Skeletal muscle satellite cell (primary cell): ENCODE results near the gene CCDC136. TPM values are rescaled to one million over a fixed set of nuclear protein-coding genes. Genes with fewer than 3 reads are reported as not detected.

Experiments used
- H3K27me3 ChIP-seq: 2 replicates; pipeline ENCODE4 v1.7.0; 2013; ENCODE audit warnings: low read length; ENCODE audit not compliant: control insufficient read depth, insufficient read depth
- H3K36me3 ChIP-seq: 2 replicates; pipeline ENCODE4 v1.7.0; 2013; ENCODE audit warnings: mild to moderate bottlenecking, control low read depth, low read length; ENCODE audit not compliant: insufficient read depth
- H3K4me1 ChIP-seq: 2 replicates; pipeline ENCODE4 v1.7.0; 2013; ENCODE audit warnings: low read length; ENCODE audit not compliant: control insufficient read depth, insufficient read depth
- H3K4me2 ChIP-seq: 2 replicates; pipeline ENCODE4 v1.7.0; 2013; ENCODE audit warnings: mild to moderate bottlenecking, low read length
- H3K4me3 ChIP-seq: 2 replicates; pipeline ENCODE4 v1.7.0; 2013; ENCODE audit warnings: low read length
- H3K9ac ChIP-seq: 2 replicates; pipeline ENCODE4 v1.7.0; 2013; ENCODE audit warnings: mild to moderate bottlenecking, low read depth, low read length, moderate library complexity
- H3K9me3 ChIP-seq: replicated peaks from 2 replicates; pipeline ENCODE4 v1.7.0; 2013; ENCODE audit warnings: mild to moderate bottlenecking, control low read depth, low read length
- total RNA-seq: library from RNA; depleted of rRNA; stranded (reverse); fragments of >200 nt; gene quantifications from 2 replicates; pipeline ENCODE4 v1.2.3, GENCODE V29; 2012; rRNA removed

The CCDC136 gene
- total RNA-seq, result 7.2 and 9.1 TPM in 2 replicates

DNA sequence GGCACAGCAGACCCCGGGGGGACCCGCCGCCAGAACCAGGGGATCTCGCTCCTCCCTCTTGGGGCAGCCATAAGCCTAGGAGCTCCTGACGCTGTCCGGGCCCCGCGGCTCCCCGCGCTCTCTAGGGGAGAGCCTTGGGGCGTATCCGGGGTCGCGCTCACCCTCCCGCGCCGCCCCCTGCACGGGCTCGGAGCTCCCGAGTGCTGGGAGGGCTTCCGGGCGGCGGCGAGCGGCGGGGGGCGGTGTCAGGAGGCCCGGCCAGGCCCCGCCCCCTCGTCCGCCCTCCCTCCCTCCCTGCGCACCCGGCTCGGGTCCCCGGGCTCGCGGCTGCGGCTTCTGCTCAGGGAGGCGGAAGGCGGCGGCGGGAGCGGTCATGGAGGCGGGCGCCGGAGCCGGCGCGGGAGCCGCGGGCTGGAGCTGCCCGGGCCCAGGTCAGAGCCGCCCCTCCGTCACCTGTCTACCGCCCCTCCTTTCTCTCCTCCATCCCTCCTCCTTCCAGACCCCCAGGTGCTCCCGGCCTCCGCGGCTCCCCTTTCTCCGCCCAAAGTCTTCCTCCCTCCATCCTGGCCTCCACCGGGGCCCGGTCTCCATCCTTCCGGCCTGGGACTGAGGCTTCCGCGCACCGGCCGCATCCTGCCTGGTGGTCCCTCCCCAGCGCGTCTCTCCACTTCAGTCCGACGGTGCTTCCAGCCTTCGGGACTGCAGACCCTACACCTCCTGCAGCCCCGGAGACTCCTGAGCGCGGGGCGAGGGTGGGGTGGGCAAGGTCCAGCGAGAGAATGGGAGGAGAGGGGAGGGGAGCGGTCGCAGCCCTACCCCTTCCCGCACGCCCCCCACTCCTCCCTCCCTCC, at the start of gene CCDC136:
Gene CCDC136 (plus strand): TSS at position 848 of the 851 bp plus-strand sequence. CDS start 444 bp downstream, outside the sequence.
- Histone ChIP-seq H3K4me2 (peak within 1 kb of the TSS; percentile 98), H3K36me3 (no peaks in the 10 kb centered on the region), H3K27me3 (peaks cover 30% of the 10 kb centered on the region), H3K9ac (peak within 1 kb of the TSS; percentile 73), H3K4me1 (peaks cover 12% of the 10 kb centered on the region), H3K4me3 (peak within 1 kb of the TSS; percentile 82), H3K9me3 (no peaks in the 10 kb centered on the region)

DNA sequence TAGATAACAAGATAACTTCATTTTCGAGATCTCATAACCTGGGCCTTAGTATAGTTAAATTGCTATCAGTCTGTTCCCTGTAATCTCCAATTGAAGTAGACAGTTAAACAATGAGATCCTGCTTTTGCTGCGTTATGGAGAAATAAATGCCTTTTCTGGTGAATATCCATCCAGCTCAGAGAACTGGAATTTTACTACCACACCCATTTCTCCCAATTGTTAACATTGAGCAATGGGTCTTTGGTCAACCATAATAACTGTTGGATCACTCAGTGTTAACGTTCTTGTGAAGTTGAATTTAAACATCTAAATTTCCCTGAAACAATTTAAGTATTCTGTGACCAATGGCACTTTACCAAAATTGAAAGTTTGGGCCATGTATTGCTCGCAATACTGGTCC, 49.6 kb upstream of the CCDC136 start:
- Histone ChIP-seq H3K36me3 (peaks cover 12% of the 10 kb centered on the region), H3K9ac (peak overlapping the region; percentile 99), H3K4me3 (peak overlapping the region; percentile 98)

DNA sequence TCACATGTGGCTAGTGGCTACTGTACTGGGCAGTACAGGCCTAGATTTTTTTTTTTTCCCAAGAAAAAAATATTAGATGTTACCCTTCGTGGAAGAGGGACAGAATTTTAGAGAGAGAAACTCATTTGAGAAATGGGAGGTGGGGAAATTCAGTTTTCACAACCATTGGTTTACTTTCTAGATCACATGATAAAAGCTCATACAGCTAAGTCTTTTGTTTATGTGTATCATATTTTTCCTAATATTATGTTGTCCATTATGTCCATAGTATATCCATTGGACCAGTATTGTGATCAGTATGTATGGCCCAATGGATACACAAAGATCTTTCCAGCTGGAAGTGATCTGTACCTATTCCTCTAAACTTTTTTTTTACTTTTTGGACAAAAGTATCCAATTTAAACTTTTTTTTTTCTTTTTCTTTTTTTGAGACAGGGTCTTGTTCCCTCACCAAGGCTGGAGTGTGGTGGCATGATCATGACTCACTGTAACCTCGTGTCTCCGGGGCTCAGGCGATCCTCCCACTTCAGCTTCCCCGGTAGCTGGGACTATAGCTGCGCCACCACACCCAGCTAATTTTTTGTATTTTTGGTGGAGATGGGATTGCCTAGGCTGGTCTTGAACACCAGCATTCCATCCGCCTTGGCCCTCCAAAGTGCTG, 48.5 kb upstream of the CCDC136 start:
- Histone ChIP-seq H3K4me3 (peak overlapping the region; percentile 2), H3K9me3 (no peaks in the 10 kb centered on the region), H3K36me3 (peaks cover 22% of the 10 kb centered on the region), H3K27me3 (no peaks in the 10 kb centered on the region), H3K9ac (no peak overlapping the region), H3K4me2 (peak overlapping the region; percentile 88), H3K4me1 (peaks cover 50% of the 10 kb centered on the region)

More for the DNA sequence above, 49.6 kb upstream of the CCDC136 start:
- Histone ChIP-seq H3K27me3 (no peaks in the 10 kb centered on the region), H3K9me3 (no peaks in the 10 kb centered on the region), H3K4me1 (peaks cover 54% of the 10 kb centered on the region), H3K4me2 (peak overlapping the region; percentile 88)

DNA sequence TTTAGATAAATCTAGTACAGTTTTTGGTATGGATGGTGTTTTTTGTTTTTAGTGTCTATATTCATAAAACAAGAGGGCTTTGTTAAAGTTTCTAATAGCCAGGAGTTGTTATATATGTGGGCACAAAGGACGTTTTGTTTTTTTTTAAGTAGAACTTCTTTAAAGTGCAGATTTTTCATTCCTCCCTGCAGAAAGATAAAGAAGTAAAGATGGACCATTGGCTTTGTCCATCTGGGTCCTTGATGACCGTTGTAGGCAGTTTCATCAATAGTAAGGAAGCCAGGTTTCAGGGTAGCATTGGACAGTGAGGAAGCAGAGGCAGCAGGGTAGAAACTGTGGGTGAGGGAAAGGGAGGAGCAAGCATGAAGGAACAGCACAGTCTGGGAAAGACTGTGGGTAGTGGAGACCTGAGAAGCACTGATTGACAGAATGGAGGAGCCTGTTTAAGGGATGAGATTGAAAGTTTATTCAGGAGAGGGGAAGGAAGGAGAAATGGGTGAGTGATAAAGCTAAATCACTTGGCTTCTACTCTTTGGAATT, 47.3 kb upstream of the CCDC136 start:
- peak overlapping the region; percentile 42 for H3K4me2 ChIP-seq
- H3K4me1 ChIP-seq, result peaks cover 43% of the 10 kb centered on the region
- H3K27me3 ChIP-seq, result no peaks in the 10 kb centered on the region
- no peaks in the 10 kb centered on the region for H3K9me3 ChIP-seq
- no peak overlapping the region for H3K9ac ChIP-seq
- H3K4me3 ChIP-seq, result no peak overlapping the region
- H3K36me3 ChIP-seq, result peaks cover 32% of the 10 kb centered on the region

DNA sequence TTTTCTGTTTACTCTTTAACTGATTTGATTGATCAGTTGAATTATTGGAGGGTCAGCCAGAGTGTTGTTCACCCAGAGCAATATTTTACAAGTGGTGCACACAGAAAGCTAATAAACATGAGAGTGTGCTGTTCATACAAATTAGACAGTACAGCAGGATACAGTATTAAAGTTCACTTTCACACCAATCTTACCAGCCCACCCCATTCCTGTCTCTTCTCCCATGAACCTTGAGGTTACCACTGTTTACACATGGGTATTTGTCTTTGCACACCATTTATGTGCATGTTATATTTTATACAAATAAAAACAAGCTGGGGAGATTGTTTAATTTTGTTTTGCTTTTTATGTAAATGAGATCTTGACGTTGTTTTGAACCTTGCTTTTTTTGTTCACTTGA, 46.1 kb upstream of the CCDC136 start:
- Histone ChIP-seq H3K4me1 (peaks cover 43% of the 10 kb centered on the region), H3K9ac (no peak overlapping the region)

DNA sequence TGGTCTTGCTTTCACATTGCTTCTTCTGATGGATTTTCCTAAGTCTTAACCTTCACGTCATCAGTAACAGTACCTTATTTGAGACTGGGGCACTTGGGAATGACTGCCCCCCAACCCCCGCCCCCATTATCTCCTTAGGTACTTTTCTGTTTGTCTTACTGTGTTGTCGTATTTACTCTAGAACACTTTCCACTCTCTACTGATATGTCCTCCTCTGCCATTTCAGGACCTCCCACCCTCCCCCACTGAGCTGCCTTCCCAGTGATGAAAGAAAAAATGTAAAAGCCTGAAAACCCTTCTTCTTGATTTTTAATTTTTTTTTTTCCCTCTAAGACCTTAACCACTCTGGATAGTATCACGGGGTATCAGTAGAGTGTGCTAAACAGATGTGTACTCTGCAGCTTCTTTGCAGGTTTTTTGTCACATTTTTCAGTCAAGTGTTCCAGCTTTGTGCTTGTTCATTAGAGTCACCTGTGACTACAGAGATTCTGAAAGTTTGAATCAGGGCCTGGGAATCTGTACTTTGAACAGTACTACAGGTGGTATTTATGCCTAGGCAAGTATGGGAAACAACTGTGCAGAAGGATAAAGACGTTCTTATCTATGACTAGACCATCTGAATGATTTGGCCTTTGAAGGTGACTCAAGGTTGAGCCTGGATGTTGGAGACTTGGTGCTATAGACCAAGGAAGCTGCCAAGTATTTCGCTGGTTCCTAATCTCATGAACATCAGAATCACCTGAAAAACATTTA, 44.3 kb upstream of the CCDC136 start:
- Histone ChIP-seq H3K9me3 (no peaks in the 10 kb centered on the region), H3K4me1 (peaks cover 30% of the 10 kb centered on the region), H3K36me3 (peaks cover 54% of the 10 kb centered on the region), H3K27me3 (no peaks in the 10 kb centered on the region), H3K4me3 (no peak overlapping the region), H3K4me2 (no peak overlapping the region), H3K9ac (no peak overlapping the region)

More for the DNA sequence above, 46.1 kb upstream of the CCDC136 start:
- H3K36me3 ChIP-seq, result peaks cover 42% of the 10 kb centered on the region
- H3K4me3 ChIP-seq, result no peak overlapping the region
- H3K27me3 ChIP-seq, result no peaks in the 10 kb centered on the region
- H3K4me2 ChIP-seq, result no peak overlapping the region
- no peaks in the 10 kb centered on the region for H3K9me3 ChIP-seq

DNA sequence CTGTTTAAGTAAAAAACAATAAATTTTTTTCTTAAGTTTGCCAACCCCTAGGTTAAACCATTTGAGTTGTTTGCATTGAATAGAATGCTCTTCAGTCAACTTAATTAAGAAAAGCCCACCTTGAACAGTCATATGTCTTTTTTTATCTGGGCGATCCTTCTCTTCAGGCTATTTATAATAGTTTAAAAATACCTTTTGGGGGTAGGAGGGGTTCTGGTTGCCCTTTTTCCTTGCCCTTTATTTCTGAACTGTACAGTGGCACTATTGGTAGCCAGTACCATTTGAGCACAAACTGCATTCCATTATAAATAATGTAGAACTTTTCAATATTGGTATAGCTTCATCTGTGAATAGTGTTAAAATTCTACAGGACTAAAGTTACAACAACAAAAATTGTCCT, 39.5 kb upstream of the CCDC136 start:
- no peak overlapping the region for H3K4me2 ChIP-seq
- H3K27me3 ChIP-seq, result no peaks in the 10 kb centered on the region
- H3K9me3 ChIP-seq, result no peaks in the 10 kb centered on the region
- peaks cover 86% of the 10 kb centered on the region for H3K36me3 ChIP-seq
- H3K4me1 ChIP-seq, result peaks cover 36% of the 10 kb centered on the region
- H3K9ac ChIP-seq, result no peak overlapping the region
- H3K4me3 ChIP-seq, result no peak overlapping the region

DNA sequence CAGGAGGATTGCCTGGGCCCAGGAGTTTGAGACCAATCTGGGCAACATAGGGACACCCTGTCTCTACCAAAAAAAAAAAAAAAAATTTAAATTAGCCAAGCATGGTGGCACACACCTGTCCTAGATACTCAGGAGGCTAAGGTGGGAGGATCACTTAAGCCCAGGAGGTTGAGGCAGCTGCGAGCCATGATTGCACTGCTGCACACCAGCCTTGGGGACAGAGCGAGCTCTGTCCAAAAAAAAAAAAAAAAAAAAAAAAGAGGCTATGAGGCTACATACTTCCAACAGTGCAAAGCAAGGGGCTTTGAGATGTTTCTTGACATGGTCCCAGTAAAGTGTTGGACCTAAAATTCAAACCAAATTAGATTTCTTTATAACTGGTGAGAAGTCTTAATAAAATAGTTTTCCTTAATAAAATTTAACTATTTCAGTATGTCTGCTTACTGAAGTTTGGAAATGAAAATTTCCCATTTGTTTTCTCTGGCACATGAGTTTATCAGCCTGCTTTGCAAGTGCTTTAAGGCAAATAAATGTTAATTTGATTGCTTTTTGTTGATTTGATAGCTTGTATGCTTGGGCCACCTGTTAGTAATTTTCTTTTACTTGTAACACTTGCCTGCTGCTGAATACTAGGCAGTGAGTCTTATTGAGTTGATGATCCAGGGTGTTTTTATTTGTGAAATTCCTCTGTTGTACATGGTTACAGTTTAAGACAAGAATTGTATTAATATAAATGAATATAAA, 36.5 kb upstream of the CCDC136 start:
- H3K4me2 ChIP-seq, result peak overlapping the region; percentile 46
- no peak overlapping the region for H3K4me3 ChIP-seq
- no peaks in the 10 kb centered on the region for H3K9me3 ChIP-seq
- H3K4me1 ChIP-seq, result peaks cover 36% of the 10 kb centered on the region
- H3K9ac ChIP-seq, result peak overlapping the region; percentile 41
- H3K27me3 ChIP-seq, result no peaks in the 10 kb centered on the region
- H3K36me3 ChIP-seq, result peaks cover 88% of the 10 kb centered on the region

DNA sequence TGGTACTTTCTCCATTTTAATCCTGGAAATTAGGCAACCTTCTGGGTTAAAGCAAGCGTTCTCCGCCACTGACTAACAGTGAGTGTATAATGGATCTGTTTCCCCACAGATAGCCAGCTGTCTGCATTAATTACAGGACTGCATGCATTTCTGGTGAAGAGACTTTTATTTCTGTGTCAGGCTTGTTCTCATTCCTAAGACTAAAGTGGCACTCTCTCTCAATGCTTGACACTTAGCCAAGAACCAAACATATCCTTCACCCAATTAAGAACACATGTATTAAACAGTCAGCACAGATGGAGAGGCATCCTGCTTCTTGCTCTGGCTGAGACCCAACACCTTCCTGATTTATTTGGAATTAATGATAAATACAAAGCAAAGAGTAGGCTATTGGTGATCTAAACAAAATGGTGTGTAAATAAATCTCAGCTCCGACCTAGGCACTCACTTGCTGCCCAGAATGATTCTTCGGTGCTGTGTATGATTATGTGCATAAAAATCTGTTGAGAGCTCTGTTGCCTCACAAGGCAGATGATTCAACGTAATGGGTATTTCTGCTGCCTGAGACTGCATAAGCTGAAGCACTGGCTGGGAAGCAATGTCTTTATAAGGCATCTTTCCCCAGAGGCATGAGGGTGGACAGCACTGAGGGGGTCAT, 35.8 kb upstream of the CCDC136 start:
- H3K9me3 ChIP-seq, result no peaks in the 10 kb centered on the region
- peaks cover 36% of the 10 kb centered on the region for H3K4me1 ChIP-seq
- H3K9ac ChIP-seq, result peak overlapping the region; percentile 40
- no peak overlapping the region for H3K4me3 ChIP-seq
- H3K27me3 ChIP-seq, result no peaks in the 10 kb centered on the region
- peaks cover 88% of the 10 kb centered on the region for H3K36me3 ChIP-seq
- H3K4me2 ChIP-seq, result peak overlapping the region; percentile 49

DNA sequence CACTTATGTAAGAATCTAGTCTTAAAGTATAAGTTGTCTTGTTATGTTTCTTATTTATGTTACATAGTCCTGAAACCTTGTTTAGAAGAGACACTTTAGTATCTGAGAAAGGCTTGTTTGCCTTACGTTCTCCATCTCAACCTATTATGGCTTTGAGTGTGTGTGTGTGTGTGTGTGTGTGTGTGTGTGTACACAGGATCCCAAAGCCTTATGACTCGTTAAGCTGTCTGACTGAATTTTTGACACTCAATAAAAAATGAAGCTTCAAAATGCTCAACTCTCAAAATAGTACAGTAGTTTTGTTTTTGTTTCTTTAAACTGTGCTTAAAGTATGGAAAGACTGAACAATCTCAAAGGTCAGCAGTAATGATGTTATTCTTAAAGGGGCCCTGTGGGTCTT, 34.6 kb upstream of the CCDC136 start:
- H3K4me3 ChIP-seq, result no peak overlapping the region
- peak overlapping the region; percentile 40 for H3K9ac ChIP-seq
- H3K27me3 ChIP-seq, result no peaks in the 10 kb centered on the region
- H3K4me1 ChIP-seq, result peaks cover 36% of the 10 kb centered on the region
- peaks cover 91% of the 10 kb centered on the region for H3K36me3 ChIP-seq
- H3K4me2 ChIP-seq, result no peak overlapping the region
- H3K9me3 ChIP-seq, result no peaks in the 10 kb centered on the region
